GM18502 (cell line): ENCODE measurements around the gene CHD2.

Experiments used
- ATAC-seq: cut with Tn5 transposase; IDR thresholded peaks from one replicate; pipeline ENCODE4 v1.9.1; 2021; ENCODE audit warnings: mild to moderate bottlenecking; ENCODE audit not compliant: unreplicated experiment, poor library complexity

Gene CHD2

DNA sequence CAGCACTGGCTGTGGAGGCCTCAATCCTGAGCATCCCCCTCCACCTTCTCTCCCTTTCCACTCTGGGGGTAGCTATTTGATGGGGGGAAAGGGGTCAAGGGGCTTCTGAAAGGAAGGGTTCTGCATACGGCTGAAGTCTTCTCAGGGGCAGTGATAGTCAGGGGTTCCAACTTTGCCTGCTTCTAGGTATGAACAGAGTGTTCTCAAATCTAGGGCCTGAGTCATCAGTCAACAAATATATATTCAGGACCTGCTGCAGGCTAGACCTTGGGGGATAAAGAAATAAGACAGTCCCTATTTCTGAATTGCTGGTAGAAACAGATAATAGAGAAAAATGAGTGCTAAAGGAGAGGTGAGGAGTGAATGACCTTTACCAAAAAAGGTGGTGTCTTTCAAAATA, 176.1 kb downstream of the CHD2 start:
- no peak for ATAC-seq

DNA sequence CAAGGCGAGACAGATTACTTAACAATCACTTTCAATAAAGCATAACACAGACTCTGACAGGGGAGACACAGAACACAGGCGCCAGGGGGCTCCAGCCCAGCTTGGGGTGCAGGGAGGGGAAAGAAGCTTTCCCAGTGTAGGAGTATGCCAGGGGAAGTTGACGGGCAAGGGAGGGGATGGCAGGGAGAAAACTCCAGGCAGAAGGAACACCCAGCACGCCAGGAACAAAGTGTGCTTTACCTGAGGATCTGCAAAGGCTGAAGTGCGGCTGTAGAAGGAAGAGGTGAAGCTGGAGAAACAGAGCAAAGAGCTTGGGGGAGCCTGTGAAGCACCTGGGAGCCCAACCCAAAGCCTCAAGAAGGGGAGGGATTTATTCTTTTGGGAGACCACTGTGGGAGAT, 176.8 kb downstream of the CHD2 start:
- ATAC-seq: no peak
